Measurements from ENCODE around the gene ZNF641.

Gene ZNF641

DNA sequence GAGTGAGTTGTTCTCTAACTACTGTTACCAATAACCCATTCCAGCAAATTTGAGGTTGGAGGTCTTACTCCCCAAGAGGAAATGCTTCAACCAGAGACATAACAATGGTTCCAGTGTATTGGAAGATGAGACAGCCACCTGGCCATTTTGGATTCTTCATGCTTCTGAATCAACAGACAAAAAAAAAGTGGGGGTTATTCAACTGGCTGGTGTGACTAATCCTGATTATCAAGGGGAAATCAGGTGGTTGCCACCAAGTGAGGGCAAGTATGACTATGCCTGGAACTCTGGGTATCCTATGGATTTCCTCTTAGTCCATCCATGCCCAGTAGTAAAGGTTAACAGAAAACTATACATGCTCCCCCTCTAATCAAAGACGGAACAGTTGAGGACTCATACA is 29.9 kb upstream of the ZNF641 start:
- no peak for DNase-seq (ENCODE audit: extremely low read depth, insufficient read length)
- H3K27me3 ChIP-seq (replicated peaks; ENCODE audit: control insufficient read depth, insufficient read depth, low read length) = no peaks in the 10 kb centered on the region
- no peak overlapping the region for H3K4me3 ChIP-seq (replicated peaks; ENCODE audit: low read depth, low read length)
- no peak for TF ChIP-seq CTCF (IDR thresholded peaks at IDR 0.05; ENCODE audit: insufficient read depth, low read length, poor library complexity, severe bottlenecking)
- H3K36me3 ChIP-seq (ENCODE audit: control insufficient read depth, insufficient read depth, low read length) = no peaks in the 10 kb centered on the region

DNA sequence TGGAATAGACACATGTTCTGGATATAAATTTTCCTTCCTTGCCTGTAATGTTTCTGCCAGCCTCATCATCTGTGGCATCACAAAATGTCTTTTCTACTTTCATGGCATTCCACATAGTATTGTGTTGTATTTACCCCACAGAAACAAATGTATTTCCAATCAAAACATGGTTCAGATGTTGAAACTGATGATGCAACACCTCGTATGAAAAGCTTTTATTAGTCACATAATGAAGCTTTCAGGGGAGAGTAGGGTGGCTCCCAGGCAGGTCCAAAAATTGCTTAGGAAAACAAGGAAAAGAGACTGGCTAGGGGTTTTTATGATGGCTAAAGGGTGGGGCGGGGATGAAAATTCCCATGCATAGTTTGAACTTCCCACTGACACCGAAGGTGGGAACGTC is 29.1 kb upstream of the ZNF641 start:
- Histone ChIP-seq H3K4me3 (replicated peaks; ENCODE audit: low read depth, low read length) (no peak overlapping the region), H3K36me3 (ENCODE audit: control insufficient read depth, insufficient read depth, low read length) (no peaks in the 10 kb centered on the region), H3K27me3 (replicated peaks; ENCODE audit: control insufficient read depth, insufficient read depth, low read length) (no peaks in the 10 kb centered on the region)
- no peak for TF ChIP-seq CTCF (IDR thresholded peaks at IDR 0.05; ENCODE audit: insufficient read depth, low read length, poor library complexity, severe bottlenecking)
- no peak for DNase-seq (ENCODE audit: extremely low read depth, insufficient read length)

GRCh38 chr12:48377646-48378045 is 26.9 kb upstream of the ZNF641 start:
- no peak for TF ChIP-seq CTCF (IDR thresholded peaks at IDR 0.05; ENCODE audit: insufficient read depth, low read length, poor library complexity, severe bottlenecking)
- H3K36me3 ChIP-seq (ENCODE audit: control insufficient read depth, insufficient read depth, low read length) = no peaks in the 10 kb centered on the region
- H3K27me3 ChIP-seq (replicated peaks; ENCODE audit: control insufficient read depth, insufficient read depth, low read length) = no peaks in the 10 kb centered on the region
- no peak for DNase-seq (ENCODE audit: extremely low read depth, insufficient read length)
- no peak overlapping the region for H3K4me3 ChIP-seq (replicated peaks; ENCODE audit: low read depth, low read length)

- no peaks in the 10 kb centered on the region for H3K36me3 ChIP-seq (ENCODE audit: control insufficient read depth, insufficient read depth, low read length)
- DNase-seq (ENCODE audit: extremely low read depth, insufficient read length) = no peak
- H3K4me3 ChIP-seq (replicated peaks; ENCODE audit: low read depth, low read length) = no peak overlapping the region
- TF ChIP-seq CTCF (IDR thresholded peaks at IDR 0.05; ENCODE audit: insufficient read depth, low read length, poor library complexity, severe bottlenecking) = no peak
- H3K27me3 ChIP-seq (replicated peaks; ENCODE audit: control insufficient read depth, insufficient read depth, low read length) = no peaks in the 10 kb centered on the region
Measured at GRCh38 chr12:48374164-48374563, 23.4 kb upstream of the ZNF641 start.

GRCh38 chr12:48366131-48366530 is 15.4 kb upstream of the ZNF641 start:
- no peaks in the 10 kb centered on the region for H3K27me3 ChIP-seq (replicated peaks; ENCODE audit: control insufficient read depth, insufficient read depth, low read length)
- H3K4me3 ChIP-seq (replicated peaks; ENCODE audit: low read depth, low read length) = no peak overlapping the region
- no peaks in the 10 kb centered on the region for H3K36me3 ChIP-seq (ENCODE audit: control insufficient read depth, insufficient read depth, low read length)
- no peak for TF ChIP-seq CTCF (IDR thresholded peaks at IDR 0.05; ENCODE audit: insufficient read depth, low read length, poor library complexity, severe bottlenecking)
- DNase-seq (ENCODE audit: extremely low read depth, insufficient read length) = no peak

GRCh38 chr12:48361664-48362339 is 11.1 kb upstream of the ZNF641 start:
- DNase-seq (ENCODE audit: extremely low read depth, insufficient read length) = no peak
- no peak for TF ChIP-seq CTCF (IDR thresholded peaks at IDR 0.05; ENCODE audit: insufficient read depth, low read length, poor library complexity, severe bottlenecking)
- Histone ChIP-seq H3K27me3 (replicated peaks; ENCODE audit: control insufficient read depth, insufficient read depth, low read length) (no peaks in the 10 kb centered on the region), H3K4me3 (replicated peaks; ENCODE audit: low read depth, low read length) (no peak overlapping the region), H3K36me3 (ENCODE audit: control insufficient read depth, insufficient read depth, low read length) (no peaks in the 10 kb centered on the region)

All from GM06990 (cell line).